A549 treated with dexamethasone at 1 μM for 4 hours (cell line): ENCODE data around the gene OR1I1. TPM values are rescaled to one million over a fixed set of nuclear protein-coding genes. Genes with fewer than 3 reads are reported as not detected.

Experiments
- total RNA-seq: library from RNA; stranded (reverse); fragments of 200-300 nt; extraction: Qiagen RNA extraction; gene quantifications from 5 replicates; pipeline ENCODE4 v1.2.3, GENCODE V29; 2022

Gene OR1I1
- not detected in 5 replicates for total RNA-seq

GRCh38 chr19:15081911-15082310 lies at the start of gene OR1I1:
Gene OR1I1, plus strand, starts transcription at chr19:15082211. Its CDS starts 4,855 bp downstream, at chr19:15087066.

DNA sequence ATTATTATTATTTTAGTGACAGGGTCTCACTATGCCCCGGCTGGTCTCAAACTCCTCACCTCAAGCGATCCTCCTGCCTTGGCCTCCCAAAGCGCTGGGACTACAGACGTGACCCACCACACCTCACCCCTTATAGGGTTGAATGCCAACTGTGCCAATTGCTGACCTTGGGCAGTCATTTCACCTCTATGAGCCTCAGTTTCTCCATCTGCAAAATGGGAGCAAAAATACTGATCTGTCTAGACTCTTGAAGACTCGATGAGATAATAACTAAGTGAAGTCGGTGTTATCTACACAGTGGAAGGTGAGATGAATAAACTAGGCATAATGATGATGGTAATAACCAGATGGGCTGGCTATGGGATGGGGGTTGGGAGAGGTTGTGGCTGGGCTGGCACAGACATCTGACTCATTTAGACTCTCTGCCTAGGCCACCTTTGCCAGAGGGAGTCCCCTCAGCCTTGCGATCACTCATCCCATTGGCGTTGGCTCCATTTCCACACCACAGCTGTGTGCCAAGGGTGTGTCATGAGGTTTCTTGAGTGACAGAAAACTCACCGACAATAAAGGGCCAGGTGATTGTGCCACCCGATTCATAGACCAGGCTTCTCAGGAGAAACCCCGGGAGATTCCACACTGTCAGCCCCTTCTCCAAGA lies 33.0 kb upstream of the OR1I1 start, which contains the start of gene CASP14:
CASP14 (plus strand) TSS at position 596 of the 657 bp plus-strand sequence. CDS start 2,772 bp downstream, outside the sequence.

DNA sequence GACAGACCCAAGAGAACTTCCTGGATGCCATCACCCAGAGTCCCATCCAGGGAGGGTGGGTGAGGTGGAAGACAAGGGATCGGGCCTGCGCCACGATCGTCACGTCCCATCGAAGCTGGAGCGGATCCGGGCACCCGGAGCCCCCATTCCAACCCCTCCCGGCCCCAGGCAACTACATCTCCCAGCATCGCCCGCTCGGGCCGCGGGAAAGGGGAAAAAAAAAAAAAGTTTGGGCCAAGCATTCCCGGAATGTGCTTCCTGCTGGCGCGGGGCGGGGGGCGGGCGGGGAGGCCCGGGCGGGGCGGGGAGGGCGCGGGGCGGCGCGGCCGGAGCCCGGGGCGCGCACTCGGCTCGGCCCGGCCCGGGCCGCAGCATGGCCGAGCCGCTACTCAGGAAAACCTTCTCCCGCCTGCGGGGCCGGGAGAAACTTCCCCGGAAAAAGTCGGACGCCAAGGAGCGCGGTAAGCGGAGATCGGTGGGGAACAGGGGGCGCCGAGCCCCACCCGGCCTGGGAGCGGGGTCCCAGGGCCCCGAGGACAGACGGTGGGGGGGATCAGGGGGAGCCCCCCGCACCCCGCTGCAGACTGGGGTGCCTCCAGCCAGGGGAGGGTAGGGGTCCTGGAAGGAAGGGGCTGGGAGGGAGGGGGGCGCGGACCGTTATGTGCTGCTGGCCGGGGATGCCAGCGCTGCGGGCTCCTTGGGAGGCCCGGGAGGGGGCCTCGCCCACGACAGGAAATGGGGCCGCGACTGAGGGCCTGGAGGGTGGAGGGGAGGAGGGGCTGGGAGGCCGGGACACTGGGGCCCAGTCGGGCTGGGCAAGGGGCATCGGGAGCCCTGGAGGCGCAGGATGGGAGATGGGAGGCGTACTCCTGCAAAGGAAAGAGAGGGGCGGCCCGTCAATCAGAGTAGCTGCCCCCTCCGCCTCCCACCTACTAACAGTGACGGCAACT lies 25.3 kb downstream of the OR1I1 start, which contains the start of gene SYDE1:
SYDE1 (plus strand) TSS at position 341 of the 950 bp plus-strand sequence; CDS start at position 374, 33 bp downstream.

Other genes starting within 250 kb of the OR1I1 start
- not detected in 5 replicates for gene OR7A5, start 247.0 kb upstream of the OR1I1 start, total RNA-seq
- gene OR7C1, start 247.0 kb upstream of the OR1I1 start, total RNA-seq, result not detected in 5 replicates
- gene OR7A10, start 233.3 kb upstream of the OR1I1 start, total RNA-seq, result not detected in 5 replicates
- not detected in 5 replicates for gene OR7A17, start 196.1 kb upstream of the OR1I1 start, total RNA-seq
- not detected in 5 replicates for gene OR7C2, start 140.7 kb upstream of the OR1I1 start, total RNA-seq
- not detected in 5 replicates for gene SLC1A6, start 102.3 kb upstream of the OR1I1 start, total RNA-seq
- gene CASP14, start 32.7 kb upstream of the OR1I1 start, total RNA-seq, result not detected in 5 replicates
- gene SYDE1, start 25.2 kb downstream of the OR1I1 start, total RNA-seq, result 14.1 to 19.8 TPM (median 18.0 TPM) in 5 replicates
- gene NOTCH3, start 118.8 kb downstream of the OR1I1 start, total RNA-seq, result 11.0 to 23.9 TPM (median 20.9 TPM) in 5 replicates
- gene EPHX3, start 150.2 kb downstream of the OR1I1 start, total RNA-seq, result 0.04 to 0.08 TPM (median 0.05 TPM) in 3 of 5 replicates, not detected in the others